ENCODE data around the gene ANKRD66. TPM values are rescaled to one million over a fixed set of nuclear protein-coding genes. Genes with fewer than 3 reads are reported as not detected.
A peak's percentile ranks its signal among the peaks of the same experiment; 100 is the strongest.

ANKRD66 gene
- not detected for total RNA-seq
- not detected for polyA plus RNA-seq (2013, experiment 1 of 2)
- polyA plus RNA-seq (2013, experiment 2 of 2) = not detected
- total RNA-seq = 0 to 0.14 (median 0) reads per million in 172 experiments

GRCh38 chr6:46746696-46747095 is at the start of gene ANKRD66:
TSS of gene ANKRD66 (plus strand) at chr6:46746933. CDS start at chr6:46751949, 5,016 bp downstream.
- DNase-seq = no peak
- no peaks in the 10 kb centered on the region for H3K27me3 ChIP-seq (ENCODE audit: control insufficient read depth in 1 of 2, insufficient read depth in 2 of 2, low read length in 2 of 2)
- POLR2A ChIA-PET = no interaction called here
- no peaks in the 10 kb centered on the region for H3K4me1 Mint-ChIP-seq (ENCODE audit: low read depth)
- no peak within 1 kb of the TSS for H3K27ac ChIP-seq (ENCODE audit: low read depth in 1 of 2, low read length in 2 of 2)
- no peaks in the 10 kb centered on the region for H3K36me3 Mint-ChIP-seq (ENCODE audit: low read depth)
- no peak for ATAC-seq (ENCODE audit: poor library complexity)
- no peak within 1 kb of the TSS for H3K27ac Mint-ChIP-seq
- peaks cover 28% of the 10 kb centered on the region for H3K27me3 Mint-ChIP-seq
- H3K9me3 Mint-ChIP-seq = no peaks in the 10 kb centered on the region
- H3K4me3 ChIP-seq (ENCODE audit: low read length) = no peak within 1 kb of the TSS
- TF ChIP-seq CTCF (IDR thresholded peaks at IDR 0.05) = no peak
- no peak within 1 kb of the TSS for H3K4me3 Mint-ChIP-seq
- peaks cover 0 to 4% of the 10 kb centered on the region in 2 experiments for H3K9me3 ChIP-seq (ENCODE audit: control insufficient read depth in 1 of 2, insufficient read depth in 1 of 2, low read length in 2 of 2)
- H3K4me1 ChIP-seq (ENCODE audit: insufficient read depth, low read length) = no peaks in the 10 kb centered on the region
- CTCF ChIA-PET = no interaction called here
- H3K36me3 ChIP-seq (ENCODE audit: insufficient read depth, low read length) = no peaks in the 10 kb centered on the region
- intact Hi-C loops (cut with DNase I, micrococcal nuclease) = no loop called here

DNA sequence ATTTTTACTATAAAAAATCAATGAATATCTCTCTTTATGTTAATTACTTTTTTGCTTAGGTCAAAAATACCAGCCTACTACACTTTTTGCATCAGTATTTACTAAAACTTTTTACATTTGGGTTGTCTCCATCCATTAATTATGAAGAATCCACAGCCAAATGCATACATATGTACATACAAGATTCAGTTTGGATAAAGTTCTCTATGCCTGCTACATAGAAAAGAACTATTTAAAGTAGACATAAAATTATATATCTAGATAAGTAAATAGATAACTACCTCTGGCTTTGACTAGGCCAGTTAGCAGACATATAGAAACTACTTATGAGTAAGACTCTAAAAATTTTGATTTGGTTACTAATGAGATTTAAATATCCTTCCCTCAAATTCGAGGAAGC is 46.8 kb upstream of the ANKRD66 start:
- Histone ChIP-seq H3K36me3 (ENCODE audit: insufficient read depth, low read length) (no peaks in the 10 kb centered on the region), H3K27ac (ENCODE audit: low read depth in 1 of 2, low read length in 2 of 2) (no peak overlapping the region), H3K9me3 (ENCODE audit: control insufficient read depth in 1 of 2, insufficient read depth in 1 of 2, low read length in 2 of 2) (no peaks in the 10 kb centered on the region), H3K4me1 (ENCODE audit: insufficient read depth, low read length) (no peaks in the 10 kb centered on the region), H3K27me3 (ENCODE audit: control insufficient read depth in 1 of 2, insufficient read depth in 2 of 2, low read length in 2 of 2) (peaks cover 0 to 16% of the 10 kb centered on the region in 2 experiments), H3K4me3 (ENCODE audit: low read length) (no peak overlapping the region)
- Mint-ChIP-seq H3K4me1 (ENCODE audit: low read depth) (no peaks in the 10 kb centered on the region), H3K9me3 (no peaks in the 10 kb centered on the region), H3K27ac (no peak overlapping the region), H3K27me3 (peaks cover 47% of the 10 kb centered on the region), H3K4me3 (no peak overlapping the region), H3K36me3 (ENCODE audit: low read depth) (no peaks in the 10 kb centered on the region)
- CTCF ChIA-PET = no interaction called here
- DNase-seq (no peak), ATAC-seq (ENCODE audit: poor library complexity) (no peak)
- POLR2A ChIA-PET = no interaction called here
- intact Hi-C loops (cut with DNase I, micrococcal nuclease) = no loop called here
- TF ChIP-seq CTCF (IDR thresholded peaks at IDR 0.05) = no peak

GRCh38 chr6:46704562-46704961 is 42.2 kb upstream of the ANKRD66 start:
- Histone ChIP-seq H3K4me1 (ENCODE audit: insufficient read depth, low read length) (no peaks in the 10 kb centered on the region), H3K9me3 (ENCODE audit: control insufficient read depth in 1 of 2, insufficient read depth in 1 of 2, low read length in 2 of 2) (no peaks in the 10 kb centered on the region), H3K4me3 (ENCODE audit: low read length) (no peak overlapping the region), H3K27ac (ENCODE audit: low read depth in 1 of 2, low read length in 2 of 2) (no peak overlapping the region), H3K36me3 (ENCODE audit: insufficient read depth, low read length) (no peaks in the 10 kb centered on the region), H3K27me3 (ENCODE audit: control insufficient read depth in 1 of 2, insufficient read depth in 2 of 2, low read length in 2 of 2) (peaks cover 0 to 16% of the 10 kb centered on the region in 2 experiments)
- intact Hi-C loops (cut with DNase I, micrococcal nuclease) = no loop called here
- no peak for TF ChIP-seq CTCF (IDR thresholded peaks at IDR 0.05)
- peak in 2 of 14 experiments; percentile 18 to 23 for DNase-seq
- Mint-ChIP-seq H3K36me3 (ENCODE audit: low read depth) (no peaks in the 10 kb centered on the region), H3K4me1 (ENCODE audit: low read depth) (no peaks in the 10 kb centered on the region), H3K4me3 (no peak overlapping the region), H3K9me3 (no peaks in the 10 kb centered on the region), H3K27me3 (peaks cover 42% of the 10 kb centered on the region), H3K27ac (no peak overlapping the region)
- ChIA-PET CTCF (no interaction called here), POLR2A (no interaction called here)
- no peak for ATAC-seq (ENCODE audit: poor library complexity)

All from CD4-positive, alpha-beta T cell (primary cell).